Caco-2 (cell line): Measurements from ENCODE around the gene CCDC178. TPM values are rescaled to one million over a fixed set of nuclear protein-coding genes. Genes with fewer than 3 reads are reported as not detected.

Source experiments
- BruUV-seq: library from RNA; stranded (reverse); fragments of 400-500 nt; replicated peaks from 2 replicates; lab custom pipeline; 2021; lab: Mats Ljungman, UMichigan
- CTCF ChIA-PET: fragments of 300-600 bp; sonication (Branson Sonifier 250); formaldehyde crosslinking; loops from one replicate; lab custom pipeline; 2022; ENCODE audit warnings: antibody characterized with exemption; lab: Charles Lee
- POLR2A ChIA-PET: fragments of 300-600 bp; sonication (Branson Sonifier 250); formaldehyde crosslinking; loops from one replicate; lab custom pipeline; 2022; ENCODE audit warnings: antibody characterized with exemption; lab: Charles Lee
- DNase-seq, 2 experiments: peaks; one replicate each; pipeline versions ENCODE4 v3.0.0 to v3.0.0-alpha.2; 2020 to 2022
- H3K27me3 ChIP-seq: replicated peaks from 2 replicates; pipeline ENCODE4 v1.6.0; 2011; ENCODE audit warnings: low read length; ENCODE audit not compliant: control insufficient read depth, insufficient read depth
- H3K36me3 ChIP-seq: 2 replicates; pipeline ENCODE4 v1.5.1; 2011; ENCODE audit warnings: low read length; ENCODE audit not compliant: control insufficient read depth, insufficient read depth
- H3K4me1 ChIP-seq: fragments of 250-450 bp; sonication (Bioruptor Pico); 2 replicates; pipeline ENCODE4 v1.5.1; 2020; ENCODE audit warnings: mild to moderate bottlenecking
- H3K4me3 ChIP-seq: 2 replicates; pipeline ENCODE4 v1.5.1; 2011; ENCODE audit warnings: low read depth, mild to moderate bottlenecking, control low read depth, low read length
- H3K9me3 ChIP-seq: fragments of 250-450 bp; sonication (Bioruptor Pico); 2 replicates; pipeline ENCODE4 v1.5.1; 2020; ENCODE audit warnings: mild to moderate bottlenecking, moderate library complexity
- H3K27ac Mint-ChIP-seq: one replicate; pipeline ENCODE4 v1.8.0; 2022; ENCODE audit warnings: mixed read lengths; ENCODE audit not compliant: unreplicated experiment
- H3K27me3 Mint-ChIP-seq: one replicate; pipeline ENCODE4 v1.8.0; 2022; ENCODE audit warnings: mixed read lengths; ENCODE audit not compliant: insufficient read depth, unreplicated experiment
- H3K36me3 Mint-ChIP-seq: one replicate; pipeline ENCODE4 v1.8.0; 2022; ENCODE audit warnings: mild to moderate bottlenecking, mixed read lengths; ENCODE audit not compliant: insufficient read depth, unreplicated experiment
- H3K4me1 Mint-ChIP-seq: one replicate; pipeline ENCODE4 v1.8.0; 2022; ENCODE audit warnings: low read depth, mixed read lengths; ENCODE audit not compliant: unreplicated experiment
- H3K4me3 Mint-ChIP-seq: one replicate; pipeline ENCODE4 v1.8.0; 2022; ENCODE audit warnings: mild to moderate bottlenecking, moderate library complexity, mixed read lengths; ENCODE audit not compliant: unreplicated experiment
- H3K9me3 Mint-ChIP-seq: one replicate; pipeline ENCODE4 v1.8.0; 2022; ENCODE audit warnings: mixed read lengths; ENCODE audit not compliant: unreplicated experiment
- intact Hi-C: fragments of 100-400 bp; cut with micrococcal nuclease; formaldehyde crosslinking; loops from one replicate; pipeline ENCODE4 v1.10.0; 2022; ENCODE audit not compliant: unreplicated experiment
- total RNA-seq: library from RNA; stranded (reverse); gene quantifications from 2 replicates; pipeline ENCODE4 v1.2.3, GENCODE V29; 2022
- TF ChIP-seq, protein P1 (sequence below), 2 experiments: fragments of 200-600 bp in 1 of 2; IDR thresholded peaks; 1 replicate in 1 of 2; 2 replicates in 1 of 2; pipeline versions ENCODE4 v1.5.1 to v1.8.0; 2011 to 2022; ENCODE audit warnings: antibody characterized with exemption in 1 of 2, control low read depth in 1 of 2, inconsistent platforms in 1 of 2, low read depth in 1 of 2, low read length in 1 of 2, mild to moderate bottlenecking in 1 of 2, moderate library complexity in 1 of 2; ENCODE audit not compliant: insufficient read depth in 1 of 2, severe bottlenecking in 1 of 2, unreplicated experiment in 1 of 2

Gene CCDC178
- total RNA-seq, 1 experiment from 2014 or later = not detected

DNA sequence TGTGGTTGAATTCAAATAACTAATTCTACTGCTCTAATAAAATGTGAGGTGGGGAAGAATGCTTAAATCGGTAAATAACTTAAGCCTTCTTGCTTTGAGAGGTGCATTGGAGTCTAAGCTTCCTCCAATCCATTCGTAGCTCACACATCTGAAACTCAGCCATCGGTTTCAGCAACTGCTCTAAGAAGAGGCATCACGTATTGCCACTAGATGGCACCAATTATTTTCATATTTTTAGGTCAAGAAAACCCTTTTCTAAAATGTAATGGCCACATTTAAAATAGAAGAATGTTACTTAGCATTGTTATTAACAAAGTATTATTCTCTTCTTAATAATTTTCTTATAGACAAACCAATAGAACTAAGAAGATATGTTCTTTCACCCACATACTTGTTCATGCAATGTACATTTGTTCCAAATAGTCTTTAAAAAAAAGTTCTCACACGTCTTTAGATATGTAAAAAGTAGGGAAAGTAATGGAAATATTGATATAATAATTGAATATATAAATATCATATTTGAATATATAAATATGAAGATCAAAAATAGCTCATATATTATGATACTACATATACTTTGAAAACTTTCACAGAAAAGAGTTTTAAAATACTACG lies 229.8 kb downstream of the CCDC178 start:
- Histone ChIP-seq H3K36me3 (no peaks in the 10 kb centered on the region), H3K4me1 (no peaks in the 10 kb centered on the region), H3K9me3 (no peaks in the 10 kb centered on the region), H3K4me3 (no peak overlapping the region), H3K27me3 (no peaks in the 10 kb centered on the region)
- intact Hi-C loops = no loop called here
- DNase-seq = peak in 1 of 2 experiments; percentile 1
- H3K9me3 Mint-ChIP-seq = no peaks in the 10 kb centered on the region
- no TSS peak for BruUV-seq
- H3K27ac Mint-ChIP-seq = no peak overlapping the region
- no peaks in the 10 kb centered on the region for H3K36me3 Mint-ChIP-seq
- no peaks in the 10 kb centered on the region for H3K4me1 Mint-ChIP-seq
- TF ChIP-seq, protein P1, sequence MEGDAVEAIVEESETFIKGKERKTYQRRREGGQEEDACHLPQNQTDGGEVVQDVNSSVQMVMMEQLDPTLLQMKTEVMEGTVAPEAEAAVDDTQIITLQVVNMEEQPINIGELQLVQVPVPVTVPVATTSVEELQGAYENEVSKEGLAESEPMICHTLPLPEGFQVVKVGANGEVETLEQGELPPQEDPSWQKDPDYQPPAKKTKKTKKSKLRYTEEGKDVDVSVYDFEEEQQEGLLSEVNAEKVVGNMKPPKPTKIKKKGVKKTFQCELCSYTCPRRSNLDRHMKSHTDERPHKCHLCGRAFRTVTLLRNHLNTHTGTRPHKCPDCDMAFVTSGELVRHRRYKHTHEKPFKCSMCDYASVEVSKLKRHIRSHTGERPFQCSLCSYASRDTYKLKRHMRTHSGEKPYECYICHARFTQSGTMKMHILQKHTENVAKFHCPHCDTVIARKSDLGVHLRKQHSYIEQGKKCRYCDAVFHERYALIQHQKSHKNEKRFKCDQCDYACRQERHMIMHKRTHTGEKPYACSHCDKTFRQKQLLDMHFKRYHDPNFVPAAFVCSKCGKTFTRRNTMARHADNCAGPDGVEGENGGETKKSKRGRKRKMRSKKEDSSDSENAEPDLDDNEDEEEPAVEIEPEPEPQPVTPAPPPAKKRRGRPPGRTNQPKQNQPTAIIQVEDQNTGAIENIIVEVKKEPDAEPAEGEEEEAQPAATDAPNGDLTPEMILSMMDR (IDR thresholded peaks at IDR 0.05; ENCODE audit: insufficient read depth in 1 of 2, low read depth in 1 of 2, low read length in 1 of 2, severe bottlenecking in 1 of 2, unreplicated experiment in 1 of 2) = peak in 1 of 2 experiments; percentile 23
- H3K27me3 Mint-ChIP-seq = peaks cover 2% of the 10 kb centered on the region
- POLR2A ChIA-PET = no interaction called here
- CTCF ChIA-PET = interaction anchor here (0.9 to 1.0 kb wide), 3 partner anchors 9 to 21 kb away, joined by 3 to 5 read pairs (median 4); no protein-coding TSS in a partner anchor
- H3K4me3 Mint-ChIP-seq = no peak overlapping the region

DNA sequence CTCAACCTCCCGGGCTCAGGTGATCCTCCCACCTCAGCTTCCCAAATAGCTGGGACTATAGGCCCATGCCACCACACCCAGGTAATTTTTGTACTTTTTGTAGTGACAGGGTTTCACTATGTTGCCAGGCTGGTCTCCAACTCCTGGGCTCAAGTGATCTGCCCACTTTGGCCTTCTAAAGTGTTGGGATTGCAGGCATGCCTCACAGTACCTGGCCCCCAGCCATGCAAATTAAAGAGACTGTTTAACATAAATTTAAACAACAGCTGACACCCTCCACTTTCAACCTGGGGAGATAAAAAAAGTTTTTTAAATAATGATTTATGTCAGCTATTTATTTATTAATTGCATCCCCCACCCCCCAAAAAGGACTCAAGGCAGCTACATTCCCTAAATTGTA lies 234.7 kb downstream of the CCDC178 start:
- Histone ChIP-seq H3K4me1 (no peaks in the 10 kb centered on the region), H3K4me3 (no peak overlapping the region), H3K36me3 (no peaks in the 10 kb centered on the region), H3K27me3 (no peaks in the 10 kb centered on the region), H3K9me3 (no peaks in the 10 kb centered on the region)
- H3K27me3 Mint-ChIP-seq = peaks cover 5% of the 10 kb centered on the region
- no peaks in the 10 kb centered on the region for H3K9me3 Mint-ChIP-seq
- H3K36me3 Mint-ChIP-seq = no peaks in the 10 kb centered on the region
- TF ChIP-seq, protein P1 (IDR thresholded peaks at IDR 0.05; ENCODE audit: insufficient read depth in 1 of 2, low read depth in 1 of 2, low read length in 1 of 2, severe bottlenecking in 1 of 2, unreplicated experiment in 1 of 2) = no peak
- DNase-seq = no peak
- no peak overlapping the region for H3K27ac Mint-ChIP-seq
- POLR2A ChIA-PET = no interaction called here
- H3K4me3 Mint-ChIP-seq = no peak overlapping the region
- no TSS peak for BruUV-seq
- H3K4me1 Mint-ChIP-seq = no peaks in the 10 kb centered on the region
- CTCF ChIA-PET = no interaction called here
- intact Hi-C loops = no loop called here

- no peaks in the 10 kb centered on the region for H3K36me3 ChIP-seq
- CTCF ChIA-PET = interaction anchor here (1.5 kb wide), 1 partner anchor 9 kb away, joined by 4 read pairs; no protein-coding TSS in a partner anchor
- Mint-ChIP-seq H3K4me1 (no peaks in the 10 kb centered on the region), H3K9me3 (no peaks in the 10 kb centered on the region), H3K27me3 (peaks cover 3% of the 10 kb centered on the region), H3K27ac (no peak overlapping the region), H3K36me3 (no peaks in the 10 kb centered on the region), H3K4me3 (no peak overlapping the region)
- DNase-seq = peak in 1 of 2 experiments; percentile 7
- no TSS peak for BruUV-seq
- H3K4me3 ChIP-seq = no peak overlapping the region
- H3K27me3 ChIP-seq = no peaks in the 10 kb centered on the region
- H3K4me1 ChIP-seq = no peaks in the 10 kb centered on the region
- TF ChIP-seq, protein P1 (IDR thresholded peaks at IDR 0.05; ENCODE audit: insufficient read depth in 1 of 2, low read depth in 1 of 2, low read length in 1 of 2, severe bottlenecking in 1 of 2, unreplicated experiment in 1 of 2) = no peak
- intact Hi-C loops = no loop called here
- no peaks in the 10 kb centered on the region for H3K9me3 ChIP-seq
- POLR2A ChIA-PET = no interaction called here
Observed at GRCh38 chr18:33201509-33201926, 239.0 kb downstream of the CCDC178 start.
